NB4 (cell line): Measurements from ENCODE around the gene LARP6.
"Not testable (repeated sequence)": the region's sequence is repeated elsewhere in the genome, so short reads cannot be mapped to it uniquely, and the experiment has no call there.

Source experiments
- MAX ChIP-seq: IDR thresholded peaks from 2 replicates; pipeline ENCODE4 v1.6.1; 2011; ENCODE audit warnings: low read depth, low read length
- MYC ChIP-seq: IDR thresholded peaks from 2 replicates; pipeline ENCODE4 v1.6.1; 2011; ENCODE audit warnings: low read depth, low read length
- POLR2A ChIP-seq: IDR thresholded peaks from 2 replicates; pipeline ENCODE4 v1.6.1; 2011; ENCODE audit warnings: mild to moderate bottlenecking; ENCODE audit not compliant: insufficient read length; ENCODE audit errors: extremely low read depth
- TF ChIP-seq, protein P1 (sequence below): IDR thresholded peaks from one replicate; pipeline ENCODE4 v1.5.1; 2012; ENCODE audit warnings: low read depth, low read length

DNA sequence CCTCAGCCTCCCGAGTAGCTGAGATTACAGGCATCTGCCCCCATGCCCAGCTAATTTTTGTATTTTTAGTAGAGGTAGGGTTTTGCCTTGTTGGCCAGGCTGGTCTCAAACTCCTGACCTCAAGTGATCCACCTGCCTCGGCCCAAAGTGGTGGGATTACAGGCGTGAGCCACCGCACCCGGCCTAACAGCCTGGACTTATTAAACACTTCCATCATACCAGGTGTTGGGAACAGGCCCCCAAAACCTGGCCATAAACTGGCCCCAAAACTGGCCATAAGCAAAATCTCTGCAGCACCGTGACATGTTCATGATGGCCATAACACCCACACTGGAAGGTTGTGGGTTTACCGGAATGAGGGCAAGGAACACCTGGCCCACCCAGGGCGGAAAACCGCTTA lies 49.6 kb downstream of the LARP6 start:
- TF ChIP-seq POLR2A, MAX, MYC: not testable (repeated sequence)
- TF ChIP-seq, protein P1, sequence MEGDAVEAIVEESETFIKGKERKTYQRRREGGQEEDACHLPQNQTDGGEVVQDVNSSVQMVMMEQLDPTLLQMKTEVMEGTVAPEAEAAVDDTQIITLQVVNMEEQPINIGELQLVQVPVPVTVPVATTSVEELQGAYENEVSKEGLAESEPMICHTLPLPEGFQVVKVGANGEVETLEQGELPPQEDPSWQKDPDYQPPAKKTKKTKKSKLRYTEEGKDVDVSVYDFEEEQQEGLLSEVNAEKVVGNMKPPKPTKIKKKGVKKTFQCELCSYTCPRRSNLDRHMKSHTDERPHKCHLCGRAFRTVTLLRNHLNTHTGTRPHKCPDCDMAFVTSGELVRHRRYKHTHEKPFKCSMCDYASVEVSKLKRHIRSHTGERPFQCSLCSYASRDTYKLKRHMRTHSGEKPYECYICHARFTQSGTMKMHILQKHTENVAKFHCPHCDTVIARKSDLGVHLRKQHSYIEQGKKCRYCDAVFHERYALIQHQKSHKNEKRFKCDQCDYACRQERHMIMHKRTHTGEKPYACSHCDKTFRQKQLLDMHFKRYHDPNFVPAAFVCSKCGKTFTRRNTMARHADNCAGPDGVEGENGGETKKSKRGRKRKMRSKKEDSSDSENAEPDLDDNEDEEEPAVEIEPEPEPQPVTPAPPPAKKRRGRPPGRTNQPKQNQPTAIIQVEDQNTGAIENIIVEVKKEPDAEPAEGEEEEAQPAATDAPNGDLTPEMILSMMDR = not testable (repeated sequence)
